A204.1 (cell line): ENCODE measurements around the gene TFF2.

ENCODE experiments used
- FAIRE-seq: peaks from 2 replicates; lab custom pipeline; 2012; peaks lifted over from hg19 to GRCh38; lab: Jason Lieb, UNC

TFF2 gene

GRCh38 chr21:42346866-42347600, 3.8 kb downstream of the TFF2 start:
- FAIRE-seq = no peak

- FAIRE-seq = no peak
Observed at GRCh38 chr21:42346441-42346840, 4.4 kb downstream of the TFF2 start.

- FAIRE-seq = no peak
Observed at GRCh38 chr21:42344631-42345030, 6.2 kb downstream of the TFF2 start.

GRCh38 chr21:42343963-42344510, 6.8 kb downstream of the TFF2 start:
- no peak for FAIRE-seq

GRCh38 chr21:42343556-42343955, 7.2 kb downstream of the TFF2 start:
- FAIRE-seq = no peak

- FAIRE-seq = no peak
Observed at GRCh38 chr21:42343101-42343500, 7.7 kb downstream of the TFF2 start.

- FAIRE-seq = no peak
Observed at GRCh38 chr21:42341776-42342542, 8.8 kb downstream of the TFF2 start.

- no peak for FAIRE-seq
Observed at GRCh38 chr21:42340187-42341050, 10.4 kb downstream of the TFF2 start.

GRCh38 chr21:42338729-42339715, 11.8 kb downstream of the TFF2 start:
- no peak for FAIRE-seq

- FAIRE-seq = no peak
Observed at GRCh38 chr21:42337830-42338728, 12.7 kb downstream of the TFF2 start.

- no peak for FAIRE-seq
Observed at GRCh38 chr21:42337276-42337675, 13.5 kb downstream of the TFF2 start.

- FAIRE-seq = no peak
Observed at GRCh38 chr21:42336054-42336453, 14.7 kb downstream of the TFF2 start.

GRCh38 chr21:42332557-42333317, 18.1 kb downstream of the TFF2 start:
- FAIRE-seq = no peak

GRCh38 chr21:42331660-42332059, 19.1 kb downstream of the TFF2 start:
- FAIRE-seq = no peak

- FAIRE-seq = no peak
Observed at GRCh38 chr21:42330380-42331371, 20.1 kb downstream of the TFF2 start.

GRCh38 chr21:42324896-42325295, 25.9 kb downstream of the TFF2 start:
- no peak for FAIRE-seq

- FAIRE-seq = no peak
Observed at GRCh38 chr21:42321845-42322244, 28.9 kb downstream of the TFF2 start.

- no peak for FAIRE-seq
Observed at GRCh38 chr21:42321231-42321630, 29.6 kb downstream of the TFF2 start.
